BLaER1 (cell line): ENCODE measurements around the gene REG4.

Experiments
- H3K27ac ChIP-seq: shearing (Covaris generic); formaldehyde crosslinking; 2 replicates; pipeline ENCODE4 v1.8.1; 2022
- H3K27me3 ChIP-seq: shearing (Covaris generic); formaldehyde crosslinking; 2 replicates; pipeline ENCODE4 v1.8.1; 2022
- H3K36me3 ChIP-seq: shearing (Covaris generic); formaldehyde crosslinking; 2 replicates; pipeline ENCODE4 v1.8.1; 2022
- H3K4me1 ChIP-seq: shearing (Covaris generic); formaldehyde crosslinking; 2 replicates; pipeline ENCODE4 v1.8.1; 2022
- H3K4me2 ChIP-seq: shearing (Covaris generic); formaldehyde crosslinking; 2 replicates; pipeline ENCODE4 v1.8.1; 2022
- H3K4me3 ChIP-seq: shearing (Covaris generic); formaldehyde crosslinking; 2 replicates; pipeline ENCODE4 v1.8.1; 2022
- H3K9ac ChIP-seq: shearing (Covaris generic); formaldehyde crosslinking; 2 replicates; pipeline ENCODE4 v1.8.1; 2022
- H3K9me3 ChIP-seq: shearing (Covaris generic); formaldehyde crosslinking; 2 replicates; pipeline ENCODE4 v1.8.1; 2022
- H4K20me1 ChIP-seq: shearing (Covaris generic); formaldehyde crosslinking; 2 replicates; pipeline ENCODE4 v1.8.1; 2022
- Cebpa-rat ChIP-seq: shearing (Covaris generic); IDR thresholded peaks from 2 replicates; pipeline ENCODE4 v1.8.1; 2022

The REG4 gene

DNA sequence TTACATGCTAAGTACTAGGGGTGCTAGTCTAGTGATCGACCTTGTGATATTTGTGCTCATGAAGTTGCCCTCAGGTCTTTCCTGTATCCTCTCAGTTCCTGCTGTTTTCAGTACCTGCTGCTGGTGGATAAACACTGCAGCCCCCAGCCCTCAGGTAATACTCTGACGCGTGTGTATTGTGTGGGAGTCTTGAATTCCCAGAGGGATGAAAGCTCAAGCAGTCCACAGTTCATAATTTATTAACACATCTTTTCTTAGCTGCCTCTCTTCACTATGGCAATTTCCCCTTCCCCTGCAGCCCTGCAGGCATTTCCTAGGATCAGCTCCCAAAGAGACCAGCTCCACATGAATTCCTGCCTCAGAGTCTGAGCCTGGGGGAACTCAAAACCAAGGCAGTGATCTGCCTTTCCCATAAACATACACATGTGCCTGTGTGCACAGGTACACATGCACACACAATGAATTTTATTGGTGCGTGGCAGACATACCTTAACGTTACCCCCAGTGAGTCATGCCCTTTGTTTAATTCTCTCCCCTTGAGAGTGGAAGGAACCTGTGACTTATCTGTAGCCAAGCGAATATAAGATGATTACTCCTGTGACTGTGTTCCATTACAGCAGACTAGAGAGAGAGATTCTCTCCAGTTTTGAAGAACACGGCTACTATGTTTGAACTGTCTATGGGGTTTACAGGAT is 28.5 kb downstream of the REG4 start:
- H3K36me3 ChIP-seq: no peaks in the 10 kb centered on the region
- H3K27me3 ChIP-seq: no peaks in the 10 kb centered on the region
- no peak overlapping the region for H3K4me2 ChIP-seq
- H4K20me1 ChIP-seq: no peaks in the 10 kb centered on the region
- no peak for TF ChIP-seq Cebpa-rat
- no peak overlapping the region for H3K9ac ChIP-seq
- no peaks in the 10 kb centered on the region for H3K9me3 ChIP-seq
- H3K27ac ChIP-seq: no peak overlapping the region
- no peak overlapping the region for H3K4me3 ChIP-seq
- H3K4me1 ChIP-seq: no peaks in the 10 kb centered on the region

DNA sequence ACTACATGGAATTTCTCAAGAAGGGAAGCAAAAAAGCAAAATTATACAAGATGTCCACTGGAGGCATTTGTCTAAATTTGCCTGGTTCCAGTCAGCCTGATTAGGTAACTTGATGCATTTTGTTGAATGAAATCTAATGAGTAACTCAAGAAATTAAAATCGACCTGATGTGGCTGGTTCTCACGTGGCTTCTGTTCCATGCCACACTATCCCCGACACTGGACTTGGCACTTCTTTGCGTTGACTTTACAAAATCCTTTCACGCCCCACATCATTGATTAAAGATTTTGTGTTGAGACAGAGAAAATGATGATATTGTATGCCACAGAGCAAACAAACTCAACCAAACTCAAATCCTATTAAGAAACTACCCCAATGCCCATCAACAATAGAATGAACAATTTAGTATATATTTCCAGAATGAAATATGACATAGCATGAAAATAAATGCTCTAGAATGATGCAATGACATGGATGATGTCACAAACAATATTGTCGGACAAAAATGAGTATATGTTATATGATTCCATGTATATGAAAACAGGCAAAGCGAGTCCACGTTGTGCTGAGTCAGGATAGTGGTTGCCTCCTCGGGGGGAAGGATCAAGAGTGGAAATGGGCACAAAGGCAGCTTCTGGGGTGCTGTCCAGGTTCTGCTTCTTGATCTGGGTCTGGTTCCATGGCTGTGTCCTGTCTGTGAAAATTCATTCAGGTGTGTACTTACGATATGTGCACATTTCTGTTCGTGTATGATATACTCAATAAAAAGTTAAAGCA is 29.6 kb downstream of the REG4 start:
- H3K4me1 ChIP-seq: no peaks in the 10 kb centered on the region
- no peak overlapping the region for H3K4me2 ChIP-seq
- H3K27ac ChIP-seq: no peak overlapping the region
- H3K9me3 ChIP-seq: no peaks in the 10 kb centered on the region
- H3K4me3 ChIP-seq: no peak overlapping the region
- H3K9ac ChIP-seq: no peak overlapping the region
- H4K20me1 ChIP-seq: no peaks in the 10 kb centered on the region
- TF ChIP-seq Cebpa-rat: no peak
- H3K27me3 ChIP-seq: no peaks in the 10 kb centered on the region
- H3K36me3 ChIP-seq: no peaks in the 10 kb centered on the region

DNA sequence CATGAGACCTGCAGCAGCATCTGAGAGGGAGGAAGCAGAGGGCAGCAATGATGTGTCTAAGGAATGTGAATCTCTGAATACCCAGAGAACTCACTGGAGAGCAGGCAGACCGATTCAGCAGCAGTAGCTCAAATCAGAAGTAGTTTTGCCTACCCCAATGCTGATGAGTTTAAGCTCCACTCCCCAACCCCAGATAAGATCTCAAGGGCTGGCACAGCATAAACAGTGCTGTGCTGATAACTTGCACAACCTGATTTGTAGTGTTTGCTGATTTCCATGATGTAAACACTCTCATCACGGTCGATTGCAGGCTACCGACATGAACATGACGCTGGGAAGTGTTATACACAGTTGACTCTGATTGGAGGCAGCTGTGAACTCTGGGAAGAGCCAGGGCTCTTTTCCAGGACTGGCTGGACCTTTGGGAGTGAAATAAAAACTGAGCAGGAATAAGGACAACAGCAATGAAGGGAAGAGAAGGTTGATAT is 31.3 kb downstream of the REG4 start:
- H3K36me3 ChIP-seq: no peaks in the 10 kb centered on the region
- H3K9me3 ChIP-seq: no peaks in the 10 kb centered on the region
- no peaks in the 10 kb centered on the region for H3K27me3 ChIP-seq
- no peaks in the 10 kb centered on the region for H3K4me1 ChIP-seq
- TF ChIP-seq Cebpa-rat: no peak
- no peak overlapping the region for H3K4me2 ChIP-seq
- no peak overlapping the region for H3K9ac ChIP-seq
- no peak overlapping the region for H3K27ac ChIP-seq
- H4K20me1 ChIP-seq: no peaks in the 10 kb centered on the region
- no peak overlapping the region for H3K4me3 ChIP-seq

DNA sequence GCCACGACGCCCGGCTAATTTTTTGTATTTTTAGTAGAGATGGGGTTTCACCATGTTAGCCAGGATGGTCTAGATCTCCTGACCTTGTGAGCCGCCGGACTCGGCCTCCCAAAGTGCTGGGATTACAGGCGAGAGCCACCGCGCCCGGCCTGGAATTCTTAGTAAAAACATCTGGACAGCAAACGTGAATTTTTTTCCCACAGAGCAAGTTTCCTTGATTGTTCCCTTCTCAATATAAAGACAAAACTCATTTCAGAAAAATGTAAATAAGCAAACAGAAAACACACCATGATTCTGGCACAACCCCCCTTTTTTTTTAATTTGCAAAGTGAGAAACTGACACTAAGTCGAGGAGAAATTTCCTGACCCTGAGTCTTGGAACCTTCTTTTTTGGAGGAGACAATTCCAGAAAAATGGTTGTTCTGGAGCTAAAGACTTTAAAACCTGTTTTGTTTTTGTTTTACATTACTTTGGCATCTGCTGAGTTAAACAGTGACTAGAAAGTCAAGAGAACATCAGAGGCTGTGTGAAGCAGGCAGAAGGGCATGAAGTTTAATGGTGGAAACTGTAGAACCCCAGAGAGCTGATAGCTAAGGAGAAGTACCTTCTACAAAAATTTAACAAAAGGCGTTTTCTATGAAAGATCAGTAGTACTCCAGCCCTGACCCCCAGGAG is 32.2 kb downstream of the REG4 start:
- no peak overlapping the region for H3K9ac ChIP-seq
- H3K4me2 ChIP-seq: no peak overlapping the region
- TF ChIP-seq Cebpa-rat: no peak
- no peaks in the 10 kb centered on the region for H3K9me3 ChIP-seq
- H4K20me1 ChIP-seq: no peaks in the 10 kb centered on the region
- no peak overlapping the region for H3K27ac ChIP-seq
- no peaks in the 10 kb centered on the region for H3K27me3 ChIP-seq
- no peaks in the 10 kb centered on the region for H3K4me1 ChIP-seq
- H3K36me3 ChIP-seq: no peaks in the 10 kb centered on the region
- no peak overlapping the region for H3K4me3 ChIP-seq

DNA sequence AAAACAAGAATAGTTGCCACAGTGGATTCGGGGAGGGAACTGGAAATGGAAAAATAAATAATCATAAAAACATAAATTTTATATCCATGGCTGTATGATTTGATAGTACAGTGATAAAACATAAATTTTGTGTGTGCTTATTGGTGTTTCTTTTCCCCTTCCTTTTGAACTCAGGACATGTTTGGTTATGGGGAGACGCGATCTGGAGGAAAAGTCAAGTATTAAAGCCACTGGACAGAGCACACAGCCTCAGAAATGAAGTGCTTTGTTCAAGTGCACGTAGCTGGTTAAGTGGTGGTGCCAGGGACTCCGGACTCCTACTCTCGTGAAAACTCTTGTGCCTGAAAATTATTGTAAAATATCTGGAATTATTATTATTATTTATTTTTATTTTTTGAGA is 32.9 kb downstream of the REG4 start:
- Histone ChIP-seq H3K9me3 (no peaks in the 10 kb centered on the region), H3K4me2 (no peak overlapping the region), H3K4me1 (no peaks in the 10 kb centered on the region), H4K20me1 (no peaks in the 10 kb centered on the region), H3K9ac (no peak overlapping the region), H3K27ac (no peak overlapping the region), H3K27me3 (no peaks in the 10 kb centered on the region), H3K36me3 (no peaks in the 10 kb centered on the region), H3K4me3 (no peak overlapping the region)
- TF ChIP-seq Cebpa-rat: no peak

DNA sequence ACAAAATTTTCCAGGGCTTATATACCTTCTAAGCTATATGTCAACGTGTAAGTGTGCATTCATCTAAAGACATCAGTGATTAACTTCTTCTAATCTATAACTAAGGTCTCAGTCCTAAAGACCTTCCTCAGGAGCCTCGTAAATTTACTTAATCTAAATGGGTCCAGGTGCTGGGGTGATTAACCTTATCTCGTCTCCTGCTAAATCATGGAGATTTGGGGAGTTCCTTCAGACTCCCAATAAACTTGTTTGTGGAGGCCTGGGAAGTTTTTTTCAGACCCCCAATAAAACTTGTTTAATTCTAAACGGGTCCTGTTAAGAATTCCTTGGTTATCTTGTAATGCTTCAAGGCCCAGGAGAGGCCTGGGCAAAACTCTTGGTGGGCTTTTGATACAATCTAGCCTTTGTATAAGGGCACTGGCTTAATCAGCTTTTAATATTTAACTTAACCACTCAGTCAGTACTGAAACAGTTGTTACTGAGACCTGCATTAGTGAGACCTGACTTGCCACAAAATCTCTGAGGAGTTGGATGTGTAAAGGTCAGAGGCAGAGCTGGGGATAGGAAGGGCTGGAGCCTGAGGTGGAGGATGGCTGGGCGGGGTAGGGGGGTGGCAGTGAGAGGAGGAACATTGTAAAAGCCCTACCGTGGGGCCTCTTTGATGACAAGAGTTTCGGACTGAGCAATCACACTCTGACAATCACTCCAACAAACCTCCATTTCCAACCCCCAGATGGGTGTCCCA is 36.3 kb downstream of the REG4 start:
- no peak for TF ChIP-seq Cebpa-rat
- Histone ChIP-seq H4K20me1 (no peaks in the 10 kb centered on the region), H3K27me3 (no peaks in the 10 kb centered on the region), H3K9ac (no peak overlapping the region), H3K9me3 (no peaks in the 10 kb centered on the region), H3K36me3 (no peaks in the 10 kb centered on the region), H3K27ac (no peak overlapping the region), H3K4me3 (no peak overlapping the region), H3K4me1 (no peaks in the 10 kb centered on the region), H3K4me2 (no peak overlapping the region)

DNA sequence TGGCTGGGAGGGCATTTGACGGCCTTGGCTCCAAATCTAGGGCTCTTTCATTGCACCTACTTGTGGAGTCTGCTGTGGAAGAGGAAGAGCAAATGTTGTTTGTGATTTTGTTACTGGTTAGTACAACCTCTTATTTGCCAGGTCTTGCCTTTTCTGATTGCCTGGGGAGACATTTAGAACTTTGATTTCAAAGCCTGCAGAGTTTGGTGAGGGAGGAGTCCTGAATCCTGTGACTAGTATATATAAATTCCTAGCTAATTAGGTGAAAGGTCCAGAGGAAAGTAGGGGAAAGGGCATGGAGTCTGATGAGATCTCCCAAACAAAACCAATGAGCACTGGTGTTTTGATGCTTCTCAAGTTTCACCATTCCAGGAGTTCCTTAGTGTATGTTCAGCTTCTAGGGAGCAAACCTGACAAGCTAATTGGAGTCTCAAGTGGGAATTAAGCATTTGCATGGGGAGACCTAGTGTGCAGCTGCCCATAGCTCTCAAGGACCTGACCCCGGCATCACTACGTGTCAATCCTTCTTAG is 37.5 kb downstream of the REG4 start:
- no peak overlapping the region for H3K4me2 ChIP-seq
- no peak overlapping the region for H3K9ac ChIP-seq
- no peaks in the 10 kb centered on the region for H4K20me1 ChIP-seq
- H3K4me1 ChIP-seq: no peaks in the 10 kb centered on the region
- H3K9me3 ChIP-seq: no peaks in the 10 kb centered on the region
- no peaks in the 10 kb centered on the region for H3K27me3 ChIP-seq
- no peak overlapping the region for H3K27ac ChIP-seq
- no peaks in the 10 kb centered on the region for H3K36me3 ChIP-seq
- TF ChIP-seq Cebpa-rat: no peak
- H3K4me3 ChIP-seq: no peak overlapping the region

DNA sequence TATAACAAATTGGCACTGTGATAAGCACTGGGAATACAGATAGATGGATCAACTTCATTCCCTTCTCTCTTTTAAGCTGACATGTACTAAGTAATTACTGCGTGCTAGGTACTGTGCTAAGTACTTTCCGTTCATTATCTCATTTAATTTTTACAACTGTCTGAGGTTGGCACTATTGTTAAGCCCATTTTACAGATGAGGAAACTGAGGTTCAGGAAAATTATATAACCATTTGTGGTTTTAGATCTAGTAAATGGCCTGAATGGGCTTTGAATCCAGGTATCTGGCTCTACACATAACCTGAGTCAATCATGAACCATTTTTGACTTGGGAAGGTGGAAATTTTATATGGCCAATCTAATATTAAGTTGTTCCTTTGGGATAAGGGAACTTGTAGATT is 39.0 kb downstream of the REG4 start:
- Histone ChIP-seq H3K27ac (no peak overlapping the region), H3K27me3 (no peaks in the 10 kb centered on the region), H3K9me3 (no peaks in the 10 kb centered on the region), H4K20me1 (no peaks in the 10 kb centered on the region), H3K4me1 (no peaks in the 10 kb centered on the region), H3K36me3 (no peaks in the 10 kb centered on the region), H3K9ac (no peak overlapping the region), H3K4me2 (no peak overlapping the region), H3K4me3 (no peak overlapping the region)
- no peak for TF ChIP-seq Cebpa-rat

DNA sequence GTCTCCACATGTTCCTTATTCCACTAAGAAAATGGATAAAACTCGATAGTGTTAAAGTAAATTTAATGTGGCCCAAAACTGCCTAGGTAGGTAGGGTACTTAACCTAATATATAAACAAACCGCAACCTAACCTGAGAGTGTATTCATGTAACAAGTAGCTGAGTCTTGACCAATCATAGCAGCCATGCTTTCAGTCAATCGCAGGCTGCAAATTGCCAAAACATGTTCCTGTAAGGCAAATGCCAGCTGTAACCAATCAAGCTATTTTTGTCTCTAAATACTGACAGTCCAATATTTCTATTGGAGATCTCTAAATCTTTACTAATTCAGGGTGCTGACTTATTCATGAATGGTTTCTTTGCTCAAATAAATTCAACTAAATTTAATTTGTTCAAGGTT is 39.5 kb downstream of the REG4 start:
- Histone ChIP-seq H3K4me2 (no peak overlapping the region), H3K9me3 (no peaks in the 10 kb centered on the region), H3K36me3 (no peaks in the 10 kb centered on the region), H3K4me3 (no peak overlapping the region), H3K9ac (no peak overlapping the region), H4K20me1 (no peaks in the 10 kb centered on the region), H3K27ac (no peak overlapping the region), H3K4me1 (no peaks in the 10 kb centered on the region), H3K27me3 (no peaks in the 10 kb centered on the region)
- no peak for TF ChIP-seq Cebpa-rat
